ENCODE data around the gene MYO1A.
"Not testable (repeated sequence)": the region's sequence is repeated elsewhere in the genome, so short reads cannot be mapped to it uniquely, and the experiment has no call there.

DNA sequence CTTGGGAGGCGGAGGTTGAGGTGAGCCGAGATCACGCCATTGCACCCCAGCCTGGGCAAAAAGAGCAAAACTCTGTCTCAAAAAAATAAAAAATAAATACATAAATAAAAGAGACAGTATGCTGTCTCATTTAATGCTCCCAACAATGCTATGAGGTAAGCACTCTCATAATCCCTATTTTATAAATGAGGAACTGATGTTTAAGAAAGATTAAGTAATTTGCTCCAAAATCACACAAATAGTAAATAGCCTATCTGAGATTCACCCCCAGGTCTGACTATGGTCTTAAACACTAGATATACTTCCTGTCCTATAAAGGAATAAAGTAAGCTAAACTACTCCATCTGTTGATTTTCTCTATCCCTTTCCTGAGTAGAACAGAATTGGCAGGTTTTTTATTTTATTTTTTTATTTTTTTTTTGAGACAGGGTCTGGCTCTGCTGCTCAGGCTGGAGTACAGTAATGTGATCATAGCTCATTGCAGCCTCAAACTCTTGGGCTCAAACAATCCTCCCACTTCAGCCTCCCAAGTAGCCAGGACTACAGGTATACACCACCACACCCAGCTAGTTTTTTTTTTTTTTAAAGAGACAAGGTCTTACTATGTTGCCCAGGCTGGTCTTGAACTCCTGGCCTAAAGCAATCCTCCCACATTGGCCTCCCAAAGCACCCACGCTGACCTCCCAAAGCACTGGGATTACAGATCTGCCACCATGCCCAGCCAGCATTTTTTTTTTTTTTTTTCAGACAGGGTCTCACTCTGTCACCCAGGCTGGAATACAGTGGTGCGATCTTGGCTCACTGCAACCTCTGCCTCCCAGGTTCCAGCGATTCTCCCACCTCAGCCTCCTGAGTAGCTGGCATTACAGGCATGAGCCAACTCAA, 23.9 kb upstream of the MYO1A start:
- TF ChIP-seq POLR2A, POLR2AphosphoS5 (IDR thresholded peaks at IDR 0.05; ENCODE audit: low read depth, low read length): not testable (repeated sequence)

All from GM12891 (cell line).